Stimulated activated naive CD8-positive, alpha-beta T cell treated with anti-CD3 and anti-CD28 coated beads, Interleukin-15, Interleukin-2, amounts not matched to agents 100 ng/mL and 50 ng/mL, for 24 hours (primary cell): ENCODE results near the gene KRTAP21-3.
"Not testable (repeated sequence)": the region's sequence is repeated elsewhere in the genome, so short reads cannot be mapped to it uniquely, and the experiment has no call there.

Experiments used
- H3K27ac Mint-ChIP-seq: one replicate; pipeline ENCODE4 v1.8.0; 2021; ENCODE audit warnings: mild to moderate bottlenecking, mixed read lengths
- H3K27me3 Mint-ChIP-seq: one replicate; pipeline ENCODE4 v1.8.0; 2021; ENCODE audit warnings: mixed read lengths
- H3K36me3 Mint-ChIP-seq: one replicate; pipeline ENCODE4 v1.8.0; 2021; ENCODE audit warnings: low read depth, mixed read lengths
- H3K4me1 Mint-ChIP-seq: one replicate; pipeline ENCODE4 v1.8.0; 2021; ENCODE audit warnings: low read depth, mixed read lengths
- H3K4me3 Mint-ChIP-seq: one replicate; pipeline ENCODE4 v1.8.0; 2021; ENCODE audit warnings: mild to moderate bottlenecking, mixed read lengths
- H3K9me3 Mint-ChIP-seq: one replicate; pipeline ENCODE4 v1.8.0; 2021; ENCODE audit warnings: mixed read lengths

KRTAP21-3 gene, protein sequence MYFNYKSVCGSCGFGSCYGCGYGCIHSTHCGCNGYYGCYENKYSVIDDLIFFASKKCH

GRCh38 chr21:30718239-30718909, at the start of gene KRTAP21-3:
Gene KRTAP21-3 (minus strand): TSS chr21:30718777. CDS start chr21:30718759, 18 bp downstream.
- Mint-ChIP-seq H3K4me3 (peak within 1 kb of the TSS; percentile 44), H3K27me3 (no peaks in the 10 kb centered on the region), H3K27ac (peak within 1 kb of the TSS; percentile 94), H3K36me3 (peaks cover 4% of the 10 kb centered on the region), H3K9me3 (peaks cover 10% of the 10 kb centered on the region), H3K4me1 (peaks cover 31% of the 10 kb centered on the region)

- Mint-ChIP-seq H3K36me3 (no peaks in the 10 kb centered on the region), H3K27ac (no peak overlapping the region)
Measured at GRCh38 chr21:30760776-30761175, 42.2 kb upstream of the KRTAP21-3 start.

DNA sequence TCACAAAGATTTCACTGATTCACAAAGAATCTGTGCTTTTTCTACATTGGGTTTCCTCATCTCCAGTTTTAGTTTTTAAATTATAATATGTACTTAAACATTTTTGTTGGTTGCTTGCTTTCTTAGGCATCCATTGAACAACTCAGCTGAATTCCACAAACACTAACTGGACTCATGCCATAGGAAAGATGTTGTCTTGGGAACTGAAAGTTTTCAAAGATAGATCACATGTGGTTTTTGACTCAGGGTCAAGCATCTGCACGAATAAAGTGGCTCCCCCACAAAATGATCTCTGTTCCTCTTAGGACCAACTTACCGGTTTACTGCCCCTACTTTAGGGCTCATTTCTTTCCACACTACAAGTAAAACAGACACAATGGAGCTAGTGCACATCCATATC, 39.7 kb upstream of the KRTAP21-3 start:
- Mint-ChIP-seq H3K36me3 (no peaks in the 10 kb centered on the region), H3K9me3 (peaks cover 9% of the 10 kb centered on the region), H3K27me3 (peaks cover 13% of the 10 kb centered on the region), H3K4me3 (no peak overlapping the region), H3K4me1 (no peaks in the 10 kb centered on the region), H3K27ac (no peak overlapping the region)

More at GRCh38 chr21:30760776-30761175, 42.2 kb upstream of the KRTAP21-3 start:
- H3K4me1 Mint-ChIP-seq = no peaks in the 10 kb centered on the region
- H3K9me3 Mint-ChIP-seq = peaks cover 9% of the 10 kb centered on the region
- no peak overlapping the region for H3K4me3 Mint-ChIP-seq
- H3K27me3 Mint-ChIP-seq = peaks cover 14% of the 10 kb centered on the region

DNA sequence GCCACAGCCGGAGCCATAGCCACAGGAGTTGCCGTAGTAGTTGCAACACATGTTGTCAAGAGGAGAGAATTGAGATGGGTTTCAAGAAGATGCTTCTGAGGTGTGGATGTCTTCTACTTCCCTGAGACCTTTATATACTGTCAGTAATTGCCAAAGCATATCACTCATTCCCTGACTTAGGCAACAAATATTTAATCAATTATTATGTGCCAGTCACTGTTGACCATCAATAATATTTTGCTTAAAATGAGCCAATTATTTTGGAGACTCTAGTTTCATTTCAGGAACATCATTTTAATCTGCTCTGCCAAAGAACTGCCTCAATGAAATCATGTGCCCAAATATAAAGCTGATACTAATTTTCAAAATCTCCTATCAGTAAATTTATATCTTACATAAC, 36.8 kb upstream of the KRTAP21-3 start, which contains the start of gene KRTAP21-1:
Gene KRTAP21-1 (minus strand): TSS at position 101 of the 400 bp plus-strand sequence. CDS start 50 bp downstream, at position 51.
- H3K27ac Mint-ChIP-seq, H3K4me1 Mint-ChIP-seq, H3K36me3 Mint-ChIP-seq, H3K4me3 Mint-ChIP-seq: not testable (repeated sequence)
- Mint-ChIP-seq H3K27me3 (peaks cover 13% of the 10 kb centered on the region), H3K9me3 (peaks cover 14% of the 10 kb centered on the region)

GRCh38 chr21:30747159-30747558, 28.6 kb upstream of the KRTAP21-3 start, which contains the start of gene KRTAP21-2:
Gene KRTAP21-2 (minus strand): TSS chr21:30747259. CDS start chr21:30747202, 57 bp downstream.
- no peaks in the 10 kb centered on the region for H3K27me3 Mint-ChIP-seq
- H3K9me3 Mint-ChIP-seq = peaks cover 13% of the 10 kb centered on the region
- H3K36me3 Mint-ChIP-seq = no peaks in the 10 kb centered on the region
- H3K4me1 Mint-ChIP-seq = no peaks in the 10 kb centered on the region
- no peak within 1 kb of the TSS for H3K27ac Mint-ChIP-seq
- H3K4me3 Mint-ChIP-seq = no peak within 1 kb of the TSS

- Mint-ChIP-seq H3K36me3 (no peaks in the 10 kb centered on the region), H3K27me3 (peaks cover 9% of the 10 kb centered on the region), H3K9me3 (no peaks in the 10 kb centered on the region), H3K27ac (no peak overlapping the region), H3K4me1 (no peaks in the 10 kb centered on the region), H3K4me3 (no peak overlapping the region)
Measured at GRCh38 chr21:30740462-30740861, 21.9 kb upstream of the KRTAP21-3 start.

- Mint-ChIP-seq H3K9me3 (peaks cover 5% of the 10 kb centered on the region), H3K36me3 (no peaks in the 10 kb centered on the region), H3K27ac (no peak overlapping the region), H3K27me3 (peaks cover 7% of the 10 kb centered on the region), H3K4me3 (no peak overlapping the region), H3K4me1 (no peaks in the 10 kb centered on the region)
Measured at GRCh38 chr21:30733026-30733425, 14.4 kb upstream of the KRTAP21-3 start.

DNA sequence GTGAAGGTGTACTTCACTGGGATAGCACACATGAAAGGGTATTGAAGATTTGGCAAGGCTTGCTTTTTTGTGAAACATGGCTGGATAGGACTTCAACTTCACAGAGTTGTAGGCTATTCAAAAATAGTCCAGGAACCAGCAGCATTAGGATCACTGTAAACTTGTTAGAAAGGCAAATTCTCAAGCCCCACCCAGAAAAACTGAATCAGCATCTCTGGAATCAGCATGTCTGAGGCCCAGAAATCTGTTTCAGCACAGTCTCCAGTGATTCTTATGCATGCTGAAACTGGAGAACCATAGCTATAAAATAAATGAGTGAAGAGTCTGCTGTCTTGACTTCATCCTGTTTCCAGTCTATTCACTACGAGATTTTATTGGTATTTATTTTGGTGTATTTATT, 8.1 kb upstream of the KRTAP21-3 start:
- Mint-ChIP-seq H3K27me3 (peaks cover 5% of the 10 kb centered on the region), H3K4me3 (no peak overlapping the region), H3K9me3 (peaks cover 16% of the 10 kb centered on the region), H3K36me3 (no peaks in the 10 kb centered on the region), H3K27ac (no peak overlapping the region), H3K4me1 (no peaks in the 10 kb centered on the region)

DNA sequence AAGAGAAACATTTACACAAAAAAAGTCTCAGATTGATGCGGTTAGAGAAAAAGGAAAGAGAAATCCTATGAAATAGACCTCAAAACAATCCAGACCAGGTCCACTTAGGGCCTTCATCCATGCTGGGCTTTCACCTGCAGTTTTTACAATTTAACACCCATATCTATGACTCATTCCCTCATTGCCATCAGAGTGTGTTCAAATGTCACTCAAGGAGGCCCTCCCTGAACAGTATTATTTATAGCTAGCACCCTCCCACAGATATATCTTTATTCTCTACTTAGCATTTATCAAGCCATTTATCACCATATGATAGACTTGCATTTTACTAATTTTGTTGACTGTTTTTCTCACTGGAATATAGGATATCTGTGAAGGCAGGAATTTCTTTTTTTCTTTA, 824 bp upstream of the KRTAP21-3 start:
- Mint-ChIP-seq H3K27ac (peak overlapping the region; percentile 88), H3K9me3 (peaks cover 11% of the 10 kb centered on the region), H3K36me3 (peaks cover 4% of the 10 kb centered on the region), H3K4me3 (peak overlapping the region; percentile 44), H3K27me3 (no peaks in the 10 kb centered on the region), H3K4me1 (peaks cover 31% of the 10 kb centered on the region)

DNA sequence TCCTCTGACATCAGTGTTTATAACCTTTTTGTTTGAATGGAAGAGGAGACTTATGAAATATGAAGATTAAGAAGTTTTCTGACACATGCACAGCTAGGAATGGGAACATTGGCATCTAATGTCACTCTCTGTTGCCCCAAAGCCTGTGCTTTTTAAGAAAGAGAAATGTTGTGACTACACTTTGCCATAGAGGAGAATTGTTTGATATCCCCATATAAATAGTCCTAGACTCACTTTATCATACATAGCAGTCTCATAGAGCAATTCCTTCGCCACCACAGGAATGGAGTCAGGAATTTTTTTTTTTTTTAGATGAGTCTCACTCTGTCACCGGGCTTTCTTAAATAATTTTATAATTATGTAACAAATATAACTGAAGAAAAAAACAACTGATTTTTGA, 1.5 kb downstream of the KRTAP21-3 start:
- Mint-ChIP-seq H3K9me3 (peaks cover 10% of the 10 kb centered on the region), H3K4me3 (no peak overlapping the region), H3K27ac (peak overlapping the region; percentile 94), H3K27me3 (no peaks in the 10 kb centered on the region), H3K36me3 (peaks cover 4% of the 10 kb centered on the region), H3K4me1 (peaks cover 31% of the 10 kb centered on the region)

GRCh38 chr21:30714946-30715345, 3.6 kb downstream of the KRTAP21-3 start:
- Mint-ChIP-seq H3K4me1 (peaks cover 36% of the 10 kb centered on the region), H3K4me3 (no peak overlapping the region), H3K36me3 (peaks cover 4% of the 10 kb centered on the region), H3K27ac (no peak overlapping the region), H3K27me3 (no peaks in the 10 kb centered on the region), H3K9me3 (peaks cover 16% of the 10 kb centered on the region)

GRCh38 chr21:30714456-30714855, 4.1 kb downstream of the KRTAP21-3 start:
- Mint-ChIP-seq H3K27me3 (no peaks in the 10 kb centered on the region), H3K4me3 (no peak overlapping the region), H3K27ac (no peak overlapping the region), H3K9me3 (peaks cover 16% of the 10 kb centered on the region), H3K4me1 (peaks cover 33% of the 10 kb centered on the region), H3K36me3 (peaks cover 4% of the 10 kb centered on the region)

DNA sequence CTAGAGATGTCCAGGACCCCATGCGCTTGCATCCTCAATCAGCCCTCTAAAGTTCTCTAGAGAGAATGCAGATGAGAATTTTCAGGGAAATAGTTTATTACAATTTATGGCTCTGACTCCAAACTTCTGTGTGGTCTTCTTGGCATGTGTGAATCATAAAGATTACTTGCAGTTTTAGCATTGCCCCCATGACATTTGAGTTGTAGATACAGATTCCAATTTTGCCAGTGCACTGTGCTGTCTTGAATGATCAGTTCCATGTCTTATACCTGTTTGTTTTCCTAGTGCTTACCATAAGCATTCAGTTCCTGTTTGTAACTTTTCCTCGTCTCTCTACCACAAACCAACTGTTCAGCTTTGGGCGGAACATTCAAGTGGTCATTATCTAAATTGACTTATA, 4.8 kb downstream of the KRTAP21-3 start:
- Mint-ChIP-seq H3K36me3 (peaks cover 4% of the 10 kb centered on the region), H3K27ac (no peak overlapping the region), H3K4me3 (no peak overlapping the region), H3K4me1 (peaks cover 26% of the 10 kb centered on the region), H3K9me3 (peaks cover 16% of the 10 kb centered on the region), H3K27me3 (no peaks in the 10 kb centered on the region)

DNA sequence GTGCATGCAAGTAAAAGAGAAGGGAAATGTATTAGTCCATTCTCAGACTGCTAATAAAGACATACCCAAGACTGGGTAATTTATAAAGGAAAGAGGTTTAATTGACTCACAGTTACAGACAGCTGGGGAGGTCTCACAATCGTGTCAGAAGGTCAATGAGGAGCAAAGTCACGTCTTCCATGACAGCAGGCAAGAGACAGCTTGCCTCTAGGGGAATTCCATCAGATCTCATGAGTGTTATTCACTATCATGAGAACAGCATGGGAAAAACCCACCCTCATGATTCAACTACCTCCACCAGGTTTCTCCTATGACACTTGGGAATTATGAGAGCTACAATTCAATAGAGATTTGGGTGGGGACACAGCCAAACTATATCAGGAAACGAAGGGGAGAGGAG, 8.1 kb downstream of the KRTAP21-3 start:
- Mint-ChIP-seq H3K4me1 (peaks cover 14% of the 10 kb centered on the region), H3K4me3 (no peak overlapping the region), H3K27me3 (no peaks in the 10 kb centered on the region), H3K9me3 (peaks cover 11% of the 10 kb centered on the region), H3K36me3 (no peaks in the 10 kb centered on the region), H3K27ac (peak overlapping the region; percentile 91)

- Mint-ChIP-seq H3K27ac (no peak overlapping the region), H3K36me3 (no peaks in the 10 kb centered on the region), H3K4me3 (no peak overlapping the region), H3K4me1 (peaks cover 14% of the 10 kb centered on the region), H3K27me3 (no peaks in the 10 kb centered on the region), H3K9me3 (peaks cover 11% of the 10 kb centered on the region)
Measured at GRCh38 chr21:30707409-30707808, 11.2 kb downstream of the KRTAP21-3 start.

GRCh38 chr21:30695956-30696355, 22.6 kb downstream of the KRTAP21-3 start:
- no peak overlapping the region for H3K27ac Mint-ChIP-seq
- H3K27me3 Mint-ChIP-seq = peaks cover 4% of the 10 kb centered on the region
- no peaks in the 10 kb centered on the region for H3K4me1 Mint-ChIP-seq
- no peaks in the 10 kb centered on the region for H3K36me3 Mint-ChIP-seq
- H3K9me3 Mint-ChIP-seq = peaks cover 21% of the 10 kb centered on the region
- no peak overlapping the region for H3K4me3 Mint-ChIP-seq
